Mesenchymal stem cell (in vitro differentiated cells and primary cell): ENCODE measurements around the gene UBASH3B.

Experiments used
- DNase-seq: peaks from one replicate; pipeline ENCODE4 v3.0.0-alpha.2; 2013
- H2AFZ ChIP-seq: one replicate; pipeline ENCODE4 v1.6.1; 2013; ENCODE audit warnings: low read depth, mild to moderate bottlenecking, control low read depth, inconsistent platforms, low read length, moderate library complexity
- H2AK5ac ChIP-seq: 2 replicates; pipeline ENCODE4 v1.6.1; 2013; ENCODE audit warnings: low read length, moderate library complexity, mild to moderate bottlenecking, inconsistent platforms; ENCODE audit not compliant: severe bottlenecking
- H2BK120ac ChIP-seq: one replicate; pipeline ENCODE4 v1.6.1; 2013; ENCODE audit warnings: low read depth, mild to moderate bottlenecking, inconsistent platforms, low read length, moderate library complexity
- H2BK12ac ChIP-seq, 2 experiments: one replicate each; pipeline ENCODE4 v1.6.1; 2013; ENCODE audit warnings: inconsistent platforms in 2 of 2, low read length in 2 of 2, mild to moderate bottlenecking in 2 of 2, moderate library complexity in 2 of 2, control low read depth in 1 of 2
- H2BK15ac ChIP-seq: one replicate; pipeline ENCODE4 v1.6.1; 2013; ENCODE audit warnings: mild to moderate bottlenecking, low read depth, inconsistent platforms; ENCODE audit not compliant: poor library complexity, severe bottlenecking
- H2BK5ac ChIP-seq: 2 replicates; pipeline ENCODE4 v1.6.1; 2013; ENCODE audit warnings: low read depth, mild to moderate bottlenecking, low read length, control low read depth, inconsistent platforms; ENCODE audit not compliant: poor library complexity, severe bottlenecking
- H3K14ac ChIP-seq, 2 experiments: one replicate each; pipeline ENCODE4 v1.6.1; 2013; ENCODE audit warnings: inconsistent platforms in 2 of 2, low read length in 2 of 2, control low read depth in 1 of 2, mild to moderate bottlenecking in 1 of 2, moderate library complexity in 1 of 2
- H3K18ac ChIP-seq, 2 experiments: one replicate each; pipeline ENCODE4 v1.6.1; 2013; ENCODE audit warnings: inconsistent platforms in 2 of 2, low read length in 2 of 2, control low read depth in 1 of 2, low read depth in 1 of 2, mild to moderate bottlenecking in 1 of 2
- H3K23ac ChIP-seq, 2 experiments: one replicate each; pipeline ENCODE4 v1.6.1; 2013; ENCODE audit warnings: inconsistent platforms in 2 of 2, low read length in 2 of 2, mild to moderate bottlenecking in 2 of 2, moderate library complexity in 2 of 2, control low read depth in 1 of 2
- H3K27ac ChIP-seq: 2 replicates; pipeline ENCODE4 v1.5.1; 2013; ENCODE audit warnings: mild to moderate bottlenecking, moderate library complexity, low read length, control low read depth, inconsistent platforms; ENCODE audit not compliant: poor library complexity, severe bottlenecking
- H3K27me3 ChIP-seq, 2 experiments: 2 replicates each; pipeline versions ENCODE4 v1.6.1 to v1.7.0; 2013; ENCODE audit warnings: low read length in 2 of 2, mild to moderate bottlenecking in 2 of 2, moderate library complexity in 2 of 2, control low read depth in 1 of 2, inconsistent platforms in 1 of 2; ENCODE audit not compliant: control insufficient read depth in 1 of 2, insufficient read depth in 1 of 2
- H3K36me3 ChIP-seq, 2 experiments: 2 replicates each; pipeline versions ENCODE4 v1.6.1 to v1.7.0; 2013; ENCODE audit warnings: low read length in 2 of 2, control low read depth in 1 of 2, inconsistent platforms in 1 of 2, low read depth in 1 of 2, mild to moderate bottlenecking in 1 of 2; ENCODE audit not compliant: insufficient read depth in 2 of 2, control insufficient read depth in 1 of 2
- H3K4ac ChIP-seq, 2 experiments: one replicate each; pipeline ENCODE4 v1.6.1; 2013; ENCODE audit warnings: inconsistent platforms in 2 of 2, low read length in 2 of 2, mild to moderate bottlenecking in 2 of 2, moderate library complexity in 2 of 2, control low read depth in 1 of 2, low read depth in 1 of 2
- H3K4me1 ChIP-seq: 2 replicates; pipeline ENCODE4 v1.6.1; 2013; ENCODE audit warnings: low read depth, low read length, control low read depth; ENCODE audit not compliant: control insufficient read depth, insufficient read depth
- H3K4me2 ChIP-seq: 2 replicates; pipeline ENCODE4 v1.6.1; 2013; ENCODE audit warnings: low read length, mild to moderate bottlenecking, inconsistent platforms; ENCODE audit not compliant: poor library complexity, severe bottlenecking
- H3K4me3 ChIP-seq, 2 experiments: 2 replicates each; pipeline versions ENCODE4 v1.5.1 to v1.7.0; 2013; ENCODE audit warnings: low read length in 2 of 2, mild to moderate bottlenecking in 2 of 2, control low read depth in 1 of 2, low read depth in 1 of 2; ENCODE audit not compliant: insufficient read depth in 1 of 2
- H3K79me1 ChIP-seq: replicated peaks from 2 replicates; pipeline ENCODE4 v1.6.1; 2013; ENCODE audit warnings: mild to moderate bottlenecking, control low read depth, low read length, inconsistent platforms; ENCODE audit not compliant: poor library complexity, severe bottlenecking
- H3K9ac ChIP-seq: 2 replicates; pipeline ENCODE4 v1.7.0; 2013; ENCODE audit warnings: mild to moderate bottlenecking, low read length, moderate library complexity
- H3K9me3 ChIP-seq: 2 replicates; pipeline ENCODE4 v1.7.0; 2013; ENCODE audit warnings: mild to moderate bottlenecking, low read length; ENCODE audit not compliant: control insufficient read depth
- H4K8ac ChIP-seq: one replicate; pipeline ENCODE4 v1.6.1; 2013; ENCODE audit warnings: inconsistent platforms, mild to moderate bottlenecking, low read length, moderate library complexity
- H4K91ac ChIP-seq: one replicate; pipeline ENCODE4 v1.6.1; 2013; ENCODE audit warnings: mild to moderate bottlenecking, low read length, inconsistent platforms
- WGBS: methylation state at CpG from one replicate; pipeline ENCODE4 v1.1.7; 2013; ENCODE audit warnings: mixed read lengths; 5-methylcytosine and 5-hydroxymethylcytosine counted together

UBASH3B gene

GRCh38 chr11:122746050-122746478, 90.5 kb downstream of the UBASH3B start:
- Histone ChIP-seq H4K91ac (no peak overlapping the region), H3K27me3 (no peaks in the 10 kb centered on the region), H2BK5ac (no peak overlapping the region), H3K4me3 (no peak overlapping the region), H3K79me1 (peaks cover 18% of the 10 kb centered on the region), H3K27ac (no peak overlapping the region), H3K14ac (no peak overlapping the region), H3K9me3 (no peaks in the 10 kb centered on the region), H3K23ac (no peak overlapping the region), H3K4me2 (no peak overlapping the region), H2AK5ac (no peak overlapping the region), H2AFZ (no peak overlapping the region), H3K4ac (no peak overlapping the region), H3K18ac (no peak overlapping the region), H3K9ac (no peak overlapping the region), H3K4me1 (peaks cover 34% of the 10 kb centered on the region), H3K36me3 (peaks cover 0 to 7% of the 10 kb centered on the region in 2 experiments), H2BK120ac (no peak overlapping the region), H2BK12ac (no peak overlapping the region), H4K8ac (no peak overlapping the region), H2BK15ac (peak overlapping the region; percentile 0)
- 97% methylated on average over 9 of the region's 13 CpGs for WGBS
- no peak for DNase-seq

GRCh38 chr11:122746611-122747244, 91.2 kb downstream of the UBASH3B start:
- WGBS: 89% methylated on average over 8 of the region's 8 CpGs
- H2BK120ac ChIP-seq: peak overlapping the region; percentile 22
- peaks cover 30% of the 10 kb centered on the region for H3K4me1 ChIP-seq
- no peaks in the 10 kb centered on the region for H3K27me3 ChIP-seq
- H3K18ac ChIP-seq: no peak overlapping the region
- H4K91ac ChIP-seq: no peak overlapping the region
- no peak overlapping the region for H3K4me2 ChIP-seq
- H2BK12ac ChIP-seq: no peak overlapping the region
- no peak overlapping the region for H3K23ac ChIP-seq
- H2BK5ac ChIP-seq: no peak overlapping the region
- no peak for DNase-seq
- H2BK15ac ChIP-seq: peak overlapping the region; percentile 82
- no peak overlapping the region for H3K9ac ChIP-seq
- H3K36me3 ChIP-seq: peaks cover 0 to 7% of the 10 kb centered on the region in 2 experiments
- peaks cover 18% of the 10 kb centered on the region for H3K79me1 ChIP-seq
- no peak overlapping the region for H4K8ac ChIP-seq
- H2AFZ ChIP-seq: no peak overlapping the region
- no peaks in the 10 kb centered on the region for H3K9me3 ChIP-seq
- H3K4me3 ChIP-seq: no peak overlapping the region
- no peak overlapping the region for H3K4ac ChIP-seq
- no peak overlapping the region for H2AK5ac ChIP-seq
- no peak overlapping the region for H3K14ac ChIP-seq
- peak overlapping the region; percentile 2 for H3K27ac ChIP-seq

DNA sequence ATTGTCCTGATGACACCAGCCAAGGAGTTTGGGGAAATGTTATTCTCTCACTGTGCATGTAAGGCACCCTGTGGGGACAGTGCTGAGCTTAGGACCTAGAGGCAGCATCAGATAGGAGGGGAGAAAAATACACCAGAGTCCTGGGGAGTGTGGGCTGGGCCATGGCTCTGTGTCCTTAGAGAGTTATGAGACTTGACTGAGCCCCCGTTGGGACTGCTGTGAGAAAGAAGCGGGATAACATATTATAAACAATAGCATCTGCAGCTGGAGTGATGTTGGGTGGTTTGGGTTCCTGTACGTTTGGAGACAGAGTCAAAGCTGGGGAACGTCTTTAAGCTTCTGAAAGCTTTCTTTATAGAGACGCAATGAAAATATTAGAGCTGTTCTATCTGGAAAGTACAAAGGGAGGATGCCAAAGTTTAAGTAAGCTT, 91.8 kb downstream of the UBASH3B start:
- H2BK15ac ChIP-seq: no peak overlapping the region
- no peaks in the 10 kb centered on the region for H3K9me3 ChIP-seq
- no peak overlapping the region for H4K8ac ChIP-seq
- H3K79me1 ChIP-seq: peaks cover 22% of the 10 kb centered on the region
- no peak overlapping the region for H3K4me2 ChIP-seq
- no peak overlapping the region for H3K23ac ChIP-seq
- WGBS: 21% methylated on average over 5 of the region's 5 CpGs
- H3K27me3 ChIP-seq: no peaks in the 10 kb centered on the region
- H2BK120ac ChIP-seq: no peak overlapping the region
- H3K18ac ChIP-seq: peak overlapping the region in 1 of 2 experiments; percentile 46
- H3K14ac ChIP-seq: no peak overlapping the region
- no peak overlapping the region for H2AFZ ChIP-seq
- H3K36me3 ChIP-seq: peaks cover 0 to 7% of the 10 kb centered on the region in 2 experiments
- no peak overlapping the region for H2BK12ac ChIP-seq
- H3K4me1 ChIP-seq: peaks cover 26% of the 10 kb centered on the region
- H2BK5ac ChIP-seq: no peak overlapping the region
- H3K4ac ChIP-seq: no peak overlapping the region
- no peak overlapping the region for H4K91ac ChIP-seq
- H3K27ac ChIP-seq: peak overlapping the region; percentile 2
- H3K9ac ChIP-seq: no peak overlapping the region
- H3K4me3 ChIP-seq: no peak overlapping the region
- H2AK5ac ChIP-seq: no peak overlapping the region
- DNase-seq: peak; percentile 47

- no peaks in the 10 kb centered on the region for H3K9me3 ChIP-seq
- no peak overlapping the region for H3K18ac ChIP-seq
- peaks cover 18% of the 10 kb centered on the region for H3K4me1 ChIP-seq
- peaks cover 0 to 1% of the 10 kb centered on the region in 2 experiments for H3K36me3 ChIP-seq
- no peak overlapping the region for H2BK5ac ChIP-seq
- no peak overlapping the region for H3K23ac ChIP-seq
- H4K91ac ChIP-seq: no peak overlapping the region
- no peak overlapping the region for H3K4me3 ChIP-seq
- H2AK5ac ChIP-seq: no peak overlapping the region
- no peak overlapping the region for H3K4ac ChIP-seq
- H2AFZ ChIP-seq: no peak overlapping the region
- no peak overlapping the region for H3K9ac ChIP-seq
- WGBS: 20% methylated on average over 4 of the region's 5 CpGs
- H3K27me3 ChIP-seq: no peaks in the 10 kb centered on the region
- no peak overlapping the region for H4K8ac ChIP-seq
- H2BK120ac ChIP-seq: no peak overlapping the region
- no peak overlapping the region for H3K14ac ChIP-seq
- H3K27ac ChIP-seq: peak overlapping the region; percentile 43
- no peak overlapping the region for H3K4me2 ChIP-seq
- H2BK15ac ChIP-seq: no peak overlapping the region
- peak; percentile 96 for DNase-seq
- no peak overlapping the region for H2BK12ac ChIP-seq
- H3K79me1 ChIP-seq: peaks cover 19% of the 10 kb centered on the region
Measured at GRCh38 chr11:122749005-122749687, 93.6 kb downstream of the UBASH3B start.
